CD14-positive monocyte (primary cell): ENCODE results near the gene GRK5. TPM values are rescaled to one million over a fixed set of nuclear protein-coding genes. Genes with fewer than 3 reads are reported as not detected.

Experiments used
- DNase-seq, 3 donors: peaks; one replicate each; pipeline ENCODE4 v3.0.0-alpha.2; 2011 to 2022
- H2AFZ ChIP-seq: 2 replicates; pipeline ENCODE4 v1.6.0; 2012; ENCODE audit warnings: mild to moderate bottlenecking, low read depth, low read length, inconsistent platforms; ENCODE audit not compliant: insufficient read depth, poor library complexity, severe bottlenecking
- H3K27ac ChIP-seq, 2 donors: 1 replicate in 1 of 2; 2 replicates in 1 of 2; pipeline ENCODE4 v1.5.1; 2012 to 2013; ENCODE audit warnings: low read length in 2 of 2, control low read depth in 1 of 2, inconsistent platforms in 1 of 2, low read depth in 1 of 2, mild to moderate bottlenecking in 1 of 2
- H3K27me3 ChIP-seq, 2 donors: one replicate each; pipeline versions ENCODE4 v1.6.0 to v1.6.1; 2011 to 2013; ENCODE audit warnings: low read length in 2 of 2; ENCODE audit not compliant: control insufficient read depth in 2 of 2, insufficient read depth in 2 of 2
- H3K36me3 ChIP-seq, 2 donors: replicated peaks in 1 of 2; 1 replicate in 1 of 2; 2 replicates in 1 of 2; pipeline versions ENCODE4 v1.5.1 to v1.6.1; 2012 to 2013; ENCODE audit warnings: low read length in 2 of 2, control low read depth in 1 of 2, inconsistent platforms in 1 of 2, mild to moderate bottlenecking in 1 of 2; ENCODE audit not compliant: insufficient read depth in 2 of 2, control insufficient read depth in 1 of 2
- H3K4me1 ChIP-seq, 2 donors: 1 replicate in 1 of 2; 2 replicates in 1 of 2; pipeline versions ENCODE4 v1.5.1 to v1.6.1; 2012 to 2013; ENCODE audit warnings: low read length in 2 of 2, control low read depth in 1 of 2, inconsistent platforms in 1 of 2, mild to moderate bottlenecking in 1 of 2, moderate library complexity in 1 of 2; ENCODE audit not compliant: insufficient read depth in 2 of 2, control insufficient read depth in 1 of 2
- H3K4me2 ChIP-seq: replicated peaks from 2 replicates; pipeline ENCODE3; 2012; ENCODE audit warnings: low read length, moderate library complexity, mild to moderate bottlenecking; ENCODE audit not compliant: poor library complexity, severe bottlenecking; ENCODE audit errors: extremely low read depth
- H3K4me3 ChIP-seq, 3 experiments: fragments of 200-600 bp in 1 of 3; sonication (generic) in 1 of 3; replicated peaks in 1 of 3; 1 replicate in 2 of 3; 2 replicates in 1 of 3; pipeline ENCODE4 v1.5.1; 2011 to 2013; ENCODE audit warnings: low read length in 3 of 3, mild to moderate bottlenecking in 3 of 3, control low read depth in 2 of 3, low read depth in 2 of 3, inconsistent platforms in 1 of 3, moderate library complexity in 1 of 3
- H3K79me2 ChIP-seq: 2 replicates; pipeline ENCODE4 v1.6.0; 2012; ENCODE audit warnings: mild to moderate bottlenecking, control low read depth, inconsistent platforms, low read length, moderate library complexity; ENCODE audit not compliant: insufficient read depth
- H3K9ac ChIP-seq: 2 replicates; pipeline ENCODE4 v1.6.0; 2017; ENCODE audit warnings: low read length, mild to moderate bottlenecking; ENCODE audit not compliant: insufficient read depth, poor library complexity, severe bottlenecking
- H3K9me3 ChIP-seq, 2 donors: replicated peaks in 1 of 2; 1 replicate in 1 of 2; 2 replicates in 1 of 2; pipeline versions ENCODE4 v1.5.1 to v1.6.1; 2012 to 2013; ENCODE audit warnings: low read length in 2 of 2, control low read depth in 1 of 2; ENCODE audit not compliant: control insufficient read depth in 1 of 2, insufficient read depth in 1 of 2
- H4K20me1 ChIP-seq: 2 replicates; pipeline ENCODE4 v1.6.0; 2012; ENCODE audit warnings: mild to moderate bottlenecking, low read length, control low read depth, moderate library complexity; ENCODE audit not compliant: insufficient read depth
- H3K27ac Mint-ChIP-seq, 7 donors: one replicate each; pipeline ENCODE4 v1.8.0; 2020; ENCODE audit warnings: mild to moderate bottlenecking in 7 of 7, mixed read lengths in 7 of 7, moderate library complexity in 6 of 7, inconsistent platforms in 2 of 7
- H3K27me3 Mint-ChIP-seq, 3 donors: one replicate each; pipeline ENCODE4 v1.8.0; 2021 to 2022; ENCODE audit warnings: low read depth in 3 of 3, mild to moderate bottlenecking in 3 of 3, mixed read lengths in 3 of 3, moderate library complexity in 3 of 3, inconsistent platforms in 1 of 3
- H3K36me3 Mint-ChIP-seq, 2 donors: one replicate each; pipeline ENCODE4 v1.8.0; 2020; ENCODE audit warnings: mixed read lengths in 2 of 2, inconsistent platforms in 1 of 2, mild to moderate bottlenecking in 1 of 2
- H3K4me1 Mint-ChIP-seq: one replicate; pipeline ENCODE4 v1.8.0; 2020; ENCODE audit warnings: mild to moderate bottlenecking, mixed read lengths
- H3K4me3 Mint-ChIP-seq, 2 donors: one replicate each; pipeline ENCODE4 v1.8.0; 2020; ENCODE audit warnings: mild to moderate bottlenecking in 2 of 2, mixed read lengths in 2 of 2, moderate library complexity in 1 of 2
- H3K9me3 Mint-ChIP-seq, 7 donors: one replicate each; pipeline ENCODE4 v1.8.0; 2020 to 2022; ENCODE audit warnings: mixed read lengths in 7 of 7, mild to moderate bottlenecking in 6 of 7, moderate library complexity in 6 of 7, inconsistent platforms in 2 of 7
- CTCF ChIP-seq: fragments of 200-600 bp; IDR thresholded peaks from one replicate; pipeline ENCODE4 v1.8.0; 2022; ENCODE audit warnings: antibody characterized with exemption, mild to moderate bottlenecking
- WGBS: methylation state at CpG from one replicate; pipeline ENCODE4 v1.1.5; 2013; ENCODE audit warnings: missing lambda C conversion rate; ENCODE audit not compliant: insufficient coverage; 5-methylcytosine and 5-hydroxymethylcytosine counted together
- intact Hi-C, 2 donors: fragments of 100-400 bp; cut with micrococcal nuclease; formaldehyde crosslinking; loops; one replicate each; pipeline versions ENCODE4 v1.15.0 to v1.15.1; 2023
- polyA plus RNA-seq, 3 donors: library from polyadenylated mRNA; depleted of rRNA in 1 of 3; unstranded in 2 of 3; stranded (reverse) in 1 of 3; fragments of 300-500 nt in 2 of 3; fragments of >200 nt in 1 of 3; fragmentation: Illumina TruSeq in 2 of 3; gene quantifications; 1 replicate in 2 of 3; 2 replicates in 1 of 3; pipeline ENCODE4 v1.2.3, GENCODE V29; 2012 to 2021

The GRK5 gene
- polyA plus RNA-seq, 3 donors, result 1.2 to 6.5 (median 2.8) TPM

DNA sequence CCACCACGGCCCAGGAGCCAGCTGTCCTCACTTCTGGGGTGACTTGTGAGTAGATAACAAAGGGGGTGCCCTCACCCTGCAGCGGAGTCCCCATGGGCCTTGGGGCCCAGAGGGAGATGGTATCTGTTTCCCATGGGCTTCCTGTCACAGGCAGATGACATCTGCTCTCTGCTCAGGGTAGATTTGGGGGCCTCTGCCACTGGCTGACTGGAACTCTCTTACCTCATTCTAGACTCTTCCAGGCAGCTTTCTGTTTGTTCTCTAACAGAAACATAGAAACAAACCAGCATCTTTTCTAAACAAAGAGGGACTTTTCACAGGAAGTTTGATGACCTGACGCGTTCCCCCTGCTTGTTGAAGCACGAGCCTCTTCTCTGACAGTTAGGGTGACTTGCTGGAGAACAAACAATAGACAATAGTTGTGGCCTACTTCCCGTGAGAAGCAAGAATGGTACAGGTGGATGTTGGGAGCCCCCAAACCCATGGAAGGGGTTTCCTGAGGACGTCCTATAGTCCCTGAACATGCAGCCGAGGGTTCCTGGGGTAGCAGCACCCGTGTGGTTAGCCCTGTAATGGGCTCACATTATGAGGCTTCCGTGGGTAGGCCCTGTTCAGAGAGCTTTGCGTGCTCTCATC is 61.6 kb downstream of the GRK5 start:
- Histone ChIP-seq H3K9ac (no peak overlapping the region), H3K36me3 (no peaks in the 10 kb centered on the region), H3K27me3 (no peaks in the 10 kb centered on the region), H4K20me1 (peaks cover 3% of the 10 kb centered on the region), H3K27ac (no peak overlapping the region), H3K79me2 (no peaks in the 10 kb centered on the region), H2AFZ (no peak overlapping the region), H3K4me3 (no peak overlapping the region), H3K9me3 (no peaks in the 10 kb centered on the region), H3K4me2 (no peak overlapping the region), H3K4me1 (peaks cover 24 to 28% of the 10 kb centered on the region in 2 donors)
- H3K4me1 Mint-ChIP-seq, result peaks cover 47% of the 10 kb centered on the region
- DNase-seq, result peak; percentile 29 to 68 (median 33)
- WGBS, result 81% methylated on average over 6 of the region's 11 CpGs
- intact Hi-C loops, result no loop called here
- no peak for TF ChIP-seq CTCF
- peaks cover 0 to 6% (median 5%) of the 10 kb centered on the region in 3 donors for H3K27me3 Mint-ChIP-seq
- peaks cover 7 to 17% of the 10 kb centered on the region in 2 donors for H3K36me3 Mint-ChIP-seq
- peak overlapping the region; percentile 18 to 89 (median 74) for H3K27ac Mint-ChIP-seq
- peaks cover 0 to 9% (median 0%) of the 10 kb centered on the region in 7 donors for H3K9me3 Mint-ChIP-seq
- no peak overlapping the region for H3K4me3 Mint-ChIP-seq

GRCh38 chr10:119269737-119270136 is 62.4 kb downstream of the GRK5 start:
- H2AFZ ChIP-seq, result no peak overlapping the region
- WGBS, result 93% methylated on average over 3 of the region's 3 CpGs
- H3K4me1 ChIP-seq, result peaks cover 24 to 28% of the 10 kb centered on the region in 2 donors
- peaks cover 0 to 8% (median 6%) of the 10 kb centered on the region in 3 donors for H3K27me3 Mint-ChIP-seq
- peaks cover 0 to 9% (median 0%) of the 10 kb centered on the region in 7 donors for H3K9me3 Mint-ChIP-seq
- H3K4me2 ChIP-seq, result no peak overlapping the region
- peaks cover 40% of the 10 kb centered on the region for H3K4me1 Mint-ChIP-seq
- H3K9me3 ChIP-seq, result no peaks in the 10 kb centered on the region
- H3K4me3 Mint-ChIP-seq, result peak overlapping the region in 1 of 2 donors; percentile 63
- H3K4me3 ChIP-seq, result no peak overlapping the region
- no peaks in the 10 kb centered on the region for H3K36me3 ChIP-seq
- H3K27me3 ChIP-seq, result no peaks in the 10 kb centered on the region
- intact Hi-C loops, result loop anchor here (2.0 to 5.0 kb wide), 6 partner anchors 37 to 187 kb away; partner anchors contain the start of genes EIF3A (in 1 of the 2) and GRK5 (in 1 of the 2)
- no peak overlapping the region for H3K27ac ChIP-seq
- peak overlapping the region in 5 of 7 donors; percentile 49 to 99 (median 73) for H3K27ac Mint-ChIP-seq
- no peak overlapping the region for H3K9ac ChIP-seq
- no peaks in the 10 kb centered on the region for H3K79me2 ChIP-seq
- peaks cover 1% of the 10 kb centered on the region for H4K20me1 ChIP-seq
- DNase-seq, result no peak
- peaks cover 7 to 14% of the 10 kb centered on the region in 2 donors for H3K36me3 Mint-ChIP-seq
- TF ChIP-seq CTCF, result no peak
